OCI-LY3 (cell line): Measurements from ENCODE around the gene FERD3L.

Experiments
- EZH2phosphoT487 ChIP-seq: fragments of 200-600 bp; shearing (Covaris generic); IDR thresholded peaks from 2 replicates; pipeline ENCODE4 v1.6.1; 2018; ENCODE audit warnings: antibody characterized with exemption, mixed run types, low read depth
- TF ChIP-seq, protein P1 (sequence below): fragments of 200-600, 300-600 bp; sonication (generic); IDR thresholded peaks from 2 replicates; pipeline ENCODE4 v1.5.1; 2014; ENCODE audit warnings: antibody characterized with exemption, low read length, low read depth

DNA sequence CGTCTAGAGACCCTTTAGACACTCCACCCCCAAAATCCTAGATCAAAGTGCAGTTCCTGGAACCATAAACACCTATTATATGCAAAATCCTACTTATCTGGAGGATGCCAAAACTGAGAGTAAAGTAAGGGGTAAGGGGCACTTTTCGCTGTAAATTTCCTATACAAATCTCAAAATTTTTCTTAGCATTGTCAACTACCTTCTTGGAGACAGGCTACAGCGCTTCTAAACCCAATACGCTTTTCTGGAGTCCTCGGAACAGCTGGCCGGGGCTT lies 38.2 kb downstream of the FERD3L start:
- no peak for TF ChIP-seq EZH2phosphoT487
- TF ChIP-seq, protein P1, sequence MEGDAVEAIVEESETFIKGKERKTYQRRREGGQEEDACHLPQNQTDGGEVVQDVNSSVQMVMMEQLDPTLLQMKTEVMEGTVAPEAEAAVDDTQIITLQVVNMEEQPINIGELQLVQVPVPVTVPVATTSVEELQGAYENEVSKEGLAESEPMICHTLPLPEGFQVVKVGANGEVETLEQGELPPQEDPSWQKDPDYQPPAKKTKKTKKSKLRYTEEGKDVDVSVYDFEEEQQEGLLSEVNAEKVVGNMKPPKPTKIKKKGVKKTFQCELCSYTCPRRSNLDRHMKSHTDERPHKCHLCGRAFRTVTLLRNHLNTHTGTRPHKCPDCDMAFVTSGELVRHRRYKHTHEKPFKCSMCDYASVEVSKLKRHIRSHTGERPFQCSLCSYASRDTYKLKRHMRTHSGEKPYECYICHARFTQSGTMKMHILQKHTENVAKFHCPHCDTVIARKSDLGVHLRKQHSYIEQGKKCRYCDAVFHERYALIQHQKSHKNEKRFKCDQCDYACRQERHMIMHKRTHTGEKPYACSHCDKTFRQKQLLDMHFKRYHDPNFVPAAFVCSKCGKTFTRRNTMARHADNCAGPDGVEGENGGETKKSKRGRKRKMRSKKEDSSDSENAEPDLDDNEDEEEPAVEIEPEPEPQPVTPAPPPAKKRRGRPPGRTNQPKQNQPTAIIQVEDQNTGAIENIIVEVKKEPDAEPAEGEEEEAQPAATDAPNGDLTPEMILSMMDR, result no peak
